HepG2 (cell line): ENCODE measurements around the gene PIKFYVE. TPM values are rescaled to one million over a fixed set of nuclear protein-coding genes. Genes with fewer than 3 reads are reported as not detected.

Experiments
- EED ChIP-seq: sonication (generic); formaldehyde crosslinking; IDR thresholded peaks from 2 replicates; pipeline ENCODE4 v1.5.0; 2020; ENCODE audit warnings: mild to moderate bottlenecking, missing genetic modification reagents
- EHMT2 ChIP-seq: fragments of 200-600 bp; sonication (generic); IDR thresholded peaks from 2 replicates; pipeline ENCODE4 v1.7.0; 2017; ENCODE audit warnings: antibody characterized with exemption, low read depth, low read length, borderline replicate concordance
- MYNN ChIP-seq: sonication (generic); formaldehyde crosslinking; IDR thresholded peaks from 2 replicates; pipeline ENCODE4 v1.4.0; 2020; ENCODE audit warnings: mild to moderate bottlenecking, low read depth, missing genetic modification reagents
- NCOR1 ChIP-seq: fragments of 200-600 bp; sonication (generic); IDR thresholded peaks from 2 replicates; pipeline ENCODE4 v1.7.0; 2017; ENCODE audit warnings: antibody characterized with exemption, low read length, borderline replicate concordance
- NFATC3 ChIP-seq: sonication (generic); formaldehyde crosslinking; IDR thresholded peaks from 2 replicates; pipeline ENCODE4 v1.5.1; 2020; ENCODE audit warnings: mild to moderate bottlenecking, missing genetic modification reagents
- NR2F6 ChIP-seq, 2 experiments: IDR thresholded peaks; 2 replicates each; pipeline ENCODE4 v1.6.1; 2016; ENCODE audit warnings: antibody characterized with exemption in 1 of 2, mild to moderate bottlenecking in 1 of 2
- POGZ ChIP-seq: sonication (generic); formaldehyde crosslinking; IDR thresholded peaks from 2 replicates; pipeline ENCODE4 v1.4.0; 2020; ENCODE audit warnings: mild to moderate bottlenecking, missing genetic modification reagents
- RNF2 ChIP-seq: fragments of 450-650 bp; conservative IDR thresholded peaks from 2 replicates; pipeline ENCODE4 v1.6.1; 2016; ENCODE audit warnings: low read depth
- SMARCC2 ChIP-seq: fragments of 450-650 bp; IDR thresholded peaks from 2 replicates; pipeline ENCODE4 v1.6.1; 2017; ENCODE audit warnings: antibody characterized with exemption, mild to moderate bottlenecking
- SP1 ChIP-seq, 2 experiments: fragments of 450-650 bp in 1 of 2; sonication (generic) in 1 of 2; formaldehyde crosslinking in 1 of 2; IDR thresholded peaks; 2 replicates each; pipeline versions ENCODE4 v1.4.0 to v1.6.1; 2016 to 2020; ENCODE audit warnings: missing genetic modification reagents in 1 of 2
- TAF15 ChIP-seq: fragments of 200-400 bp; formaldehyde crosslinking; IDR thresholded peaks from one replicate; pipeline ENCODE4 v1.6.1; 2018; ENCODE audit warnings: mild to moderate bottlenecking, low read depth, low read length; ENCODE audit not compliant: poor library complexity, severe bottlenecking
- TOPORS ChIP-seq: sonication (generic); formaldehyde crosslinking; IDR thresholded peaks from 2 replicates; pipeline ENCODE4 v1.8.0; 2023; ENCODE audit warnings: mild to moderate bottlenecking, missing genetic modification reagents
- ZFY ChIP-seq: sonication (generic); formaldehyde crosslinking; IDR thresholded peaks from 2 replicates; pipeline ENCODE4 v1.4.0; 2020; ENCODE audit warnings: missing genetic modification reagents
- ZNF329 ChIP-seq: sonication (generic); formaldehyde crosslinking; IDR thresholded peaks from 2 replicates; pipeline ENCODE4 v1.9.0; 2021; ENCODE audit warnings: low read depth, mild to moderate bottlenecking, missing genetic modification reagents
- polyA plus RNA-seq, 8 experiments: library from polyadenylated mRNA; depleted of rRNA in 3 of 8; stranded (reverse) in 7 of 8; unstranded in 1 of 8; fragments of >200 nt; fragmentation: Illumina TruSeq in 4 of 8; extraction: Trizol in 4 of 8; gene quantifications; 2 replicates each; pipeline versions ENCODE4 v1.2.1 to v1.2.3, GENCODE V29; 2011 to 2016; ENCODE audit warnings: low read depth in 4 of 8, missing spikeins in 1 of 8, mixed read lengths in 1 of 8; ENCODE audit not compliant: insufficient read depth in 1 of 8
- total RNA-seq, 5 experiments: library from RNA; depleted of rRNA; stranded (reverse); fragments of >200 nt; fragmentation: Illumina TruSeq; extraction: Trizol; gene quantifications; 2 replicates each; pipeline ENCODE4 v1.2.3, GENCODE V29; 2016; ENCODE audit warnings: low read depth in 1 of 5
- TF ChIP-seq, protein P1 (sequence below): IDR thresholded peaks from 2 replicates; pipeline ENCODE4 v1.6.1; 2016; ENCODE audit warnings: missing compliant biosample characterization, missing genetic modification reagents, borderline replicate concordance
- TF ChIP-seq, protein P2 (sequence below), 2 experiments: IDR thresholded peaks; 2 replicates each; pipeline ENCODE4 v1.6.1; 2011 to 2012; ENCODE audit warnings: low read length in 2 of 2, borderline replicate concordance in 1 of 2, low read depth in 1 of 2, mild to moderate bottlenecking in 1 of 2, moderate library complexity in 1 of 2
- TF ChIP-seq, protein P3 (sequence below): sonication (generic); formaldehyde crosslinking; IDR thresholded peaks from 2 replicates; pipeline ENCODE4 v1.9.0; 2021; ENCODE audit warnings: mild to moderate bottlenecking, missing genetic modification reagents

The PIKFYVE gene
- total and polyA plus RNA-seq, 2 of the 13 experiments (the other 11 are each of a cell fraction or from before 2014, with no cell fraction given): 20.2 to 21.7 TPM

DNA sequence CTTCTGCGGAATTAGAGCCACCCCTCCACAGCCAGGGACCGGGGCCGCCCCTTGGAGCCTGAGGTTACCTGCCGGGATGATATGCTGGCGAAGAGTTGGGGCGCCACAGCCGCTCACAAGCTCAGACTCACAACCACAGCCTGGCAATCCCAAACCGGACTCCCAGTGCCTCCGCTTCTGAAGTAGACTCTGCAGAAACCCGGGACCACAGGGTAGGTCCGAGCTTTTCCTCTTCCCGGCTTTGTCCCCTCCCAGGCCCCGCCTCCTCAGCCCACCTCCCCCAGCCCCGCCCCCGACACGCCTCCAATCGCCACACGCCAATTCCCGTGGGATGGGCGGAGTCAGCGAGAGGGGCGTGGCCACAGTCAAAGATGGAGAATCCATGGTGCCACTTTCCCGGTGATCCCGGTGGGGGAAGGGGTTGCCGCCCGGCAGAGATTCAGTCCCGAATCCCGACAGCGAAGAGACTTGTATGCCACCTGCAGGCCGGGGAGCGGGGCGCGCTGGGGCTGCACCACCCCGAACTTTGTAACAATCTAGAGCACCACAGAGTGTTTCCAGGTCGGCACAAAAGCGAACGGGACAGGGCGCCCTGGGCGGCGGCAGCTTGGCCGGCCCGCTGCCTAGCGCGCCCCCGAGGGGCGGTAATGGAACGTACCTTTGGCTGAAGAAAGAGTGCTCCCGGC lies 11.0 kb upstream of the PIKFYVE start, which contains the start of gene IDH1 (continued):
- TF ChIP-seq NR2F6 (IDR thresholded peaks at IDR 0.05) (0 out of 2 replicates have a peak, but pooled peaks have one; percentile 7), NR2F6 (CRISPR knock-in tag; IDR thresholded peaks at IDR 0.05) (no peak; the same call in 1 of the 2 replicates), POGZ (CRISPR knock-in tag) (peak; percentile 72; the same call in 1 of the 2 replicates), MYNN (CRISPR knock-in tag) (no peak), RNF2 (no peak), ZNF329 (CRISPR knock-in tag) (peak; percentile 80), ZFY (CRISPR knock-in tag) (peak; percentile 74), SMARCC2 (no peak), SP1 (IDR thresholded peaks at IDR 0.05) (no peak), SP1 (CRISPR knock-in tag; IDR thresholded peaks at IDR 0.05) (peak; percentile 97), NCOR1 (no peak; the same call in 1 of the 2 replicates), TAF15 (peak; percentile 80), NFATC3 (CRISPR knock-in tag) (no peak), EHMT2 (no peak), EED (no peak), TOPORS (peak; percentile 94)
- TF ChIP-seq, protein P1, sequence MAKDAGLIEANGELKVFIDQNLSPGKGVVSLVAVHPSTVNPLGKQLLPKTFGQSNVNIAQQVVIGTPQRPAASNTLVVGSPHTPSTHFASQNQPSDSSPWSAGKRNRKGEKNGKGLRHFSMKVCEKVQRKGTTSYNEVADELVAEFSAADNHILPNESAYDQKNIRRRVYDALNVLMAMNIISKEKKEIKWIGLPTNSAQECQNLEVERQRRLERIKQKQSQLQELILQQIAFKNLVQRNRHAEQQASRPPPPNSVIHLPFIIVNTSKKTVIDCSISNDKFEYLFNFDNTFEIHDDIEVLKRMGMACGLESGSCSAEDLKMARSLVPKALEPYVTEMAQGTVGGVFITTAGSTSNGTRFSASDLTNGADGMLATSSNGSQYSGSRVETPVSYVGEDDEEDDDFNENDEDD (CRISPR knock-in tag): 0 out of 2 replicates have a peak, but pooled peaks have one; percentile 23
- TF ChIP-seq, protein P2, sequence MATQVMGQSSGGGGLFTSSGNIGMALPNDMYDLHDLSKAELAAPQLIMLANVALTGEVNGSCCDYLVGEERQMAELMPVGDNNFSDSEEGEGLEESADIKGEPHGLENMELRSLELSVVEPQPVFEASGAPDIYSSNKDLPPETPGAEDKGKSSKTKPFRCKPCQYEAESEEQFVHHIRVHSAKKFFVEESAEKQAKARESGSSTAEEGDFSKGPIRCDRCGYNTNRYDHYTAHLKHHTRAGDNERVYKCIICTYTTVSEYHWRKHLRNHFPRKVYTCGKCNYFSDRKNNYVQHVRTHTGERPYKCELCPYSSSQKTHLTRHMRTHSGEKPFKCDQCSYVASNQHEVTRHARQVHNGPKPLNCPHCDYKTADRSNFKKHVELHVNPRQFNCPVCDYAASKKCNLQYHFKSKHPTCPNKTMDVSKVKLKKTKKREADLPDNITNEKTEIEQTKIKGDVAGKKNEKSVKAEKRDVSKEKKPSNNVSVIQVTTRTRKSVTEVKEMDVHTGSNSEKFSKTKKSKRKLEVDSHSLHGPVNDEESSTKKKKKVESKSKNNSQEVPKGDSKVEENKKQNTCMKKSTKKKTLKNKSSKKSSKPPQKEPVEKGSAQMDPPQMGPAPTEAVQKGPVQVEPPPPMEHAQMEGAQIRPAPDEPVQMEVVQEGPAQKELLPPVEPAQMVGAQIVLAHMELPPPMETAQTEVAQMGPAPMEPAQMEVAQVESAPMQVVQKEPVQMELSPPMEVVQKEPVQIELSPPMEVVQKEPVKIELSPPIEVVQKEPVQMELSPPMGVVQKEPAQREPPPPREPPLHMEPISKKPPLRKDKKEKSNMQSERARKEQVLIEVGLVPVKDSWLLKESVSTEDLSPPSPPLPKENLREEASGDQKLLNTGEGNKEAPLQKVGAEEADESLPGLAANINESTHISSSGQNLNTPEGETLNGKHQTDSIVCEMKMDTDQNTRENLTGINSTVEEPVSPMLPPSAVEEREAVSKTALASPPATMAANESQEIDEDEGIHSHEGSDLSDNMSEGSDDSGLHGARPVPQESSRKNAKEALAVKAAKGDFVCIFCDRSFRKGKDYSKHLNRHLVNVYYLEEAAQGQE (IDR thresholded peaks at IDR 0.05; ENCODE audit: borderline replicate concordance in 1 of 2, low read depth in 1 of 2, low read length in 2 of 2): peak in 1 of 2 experiments; percentile 45; a peak in 1 of 4 replicates
- TF ChIP-seq, protein P3, sequence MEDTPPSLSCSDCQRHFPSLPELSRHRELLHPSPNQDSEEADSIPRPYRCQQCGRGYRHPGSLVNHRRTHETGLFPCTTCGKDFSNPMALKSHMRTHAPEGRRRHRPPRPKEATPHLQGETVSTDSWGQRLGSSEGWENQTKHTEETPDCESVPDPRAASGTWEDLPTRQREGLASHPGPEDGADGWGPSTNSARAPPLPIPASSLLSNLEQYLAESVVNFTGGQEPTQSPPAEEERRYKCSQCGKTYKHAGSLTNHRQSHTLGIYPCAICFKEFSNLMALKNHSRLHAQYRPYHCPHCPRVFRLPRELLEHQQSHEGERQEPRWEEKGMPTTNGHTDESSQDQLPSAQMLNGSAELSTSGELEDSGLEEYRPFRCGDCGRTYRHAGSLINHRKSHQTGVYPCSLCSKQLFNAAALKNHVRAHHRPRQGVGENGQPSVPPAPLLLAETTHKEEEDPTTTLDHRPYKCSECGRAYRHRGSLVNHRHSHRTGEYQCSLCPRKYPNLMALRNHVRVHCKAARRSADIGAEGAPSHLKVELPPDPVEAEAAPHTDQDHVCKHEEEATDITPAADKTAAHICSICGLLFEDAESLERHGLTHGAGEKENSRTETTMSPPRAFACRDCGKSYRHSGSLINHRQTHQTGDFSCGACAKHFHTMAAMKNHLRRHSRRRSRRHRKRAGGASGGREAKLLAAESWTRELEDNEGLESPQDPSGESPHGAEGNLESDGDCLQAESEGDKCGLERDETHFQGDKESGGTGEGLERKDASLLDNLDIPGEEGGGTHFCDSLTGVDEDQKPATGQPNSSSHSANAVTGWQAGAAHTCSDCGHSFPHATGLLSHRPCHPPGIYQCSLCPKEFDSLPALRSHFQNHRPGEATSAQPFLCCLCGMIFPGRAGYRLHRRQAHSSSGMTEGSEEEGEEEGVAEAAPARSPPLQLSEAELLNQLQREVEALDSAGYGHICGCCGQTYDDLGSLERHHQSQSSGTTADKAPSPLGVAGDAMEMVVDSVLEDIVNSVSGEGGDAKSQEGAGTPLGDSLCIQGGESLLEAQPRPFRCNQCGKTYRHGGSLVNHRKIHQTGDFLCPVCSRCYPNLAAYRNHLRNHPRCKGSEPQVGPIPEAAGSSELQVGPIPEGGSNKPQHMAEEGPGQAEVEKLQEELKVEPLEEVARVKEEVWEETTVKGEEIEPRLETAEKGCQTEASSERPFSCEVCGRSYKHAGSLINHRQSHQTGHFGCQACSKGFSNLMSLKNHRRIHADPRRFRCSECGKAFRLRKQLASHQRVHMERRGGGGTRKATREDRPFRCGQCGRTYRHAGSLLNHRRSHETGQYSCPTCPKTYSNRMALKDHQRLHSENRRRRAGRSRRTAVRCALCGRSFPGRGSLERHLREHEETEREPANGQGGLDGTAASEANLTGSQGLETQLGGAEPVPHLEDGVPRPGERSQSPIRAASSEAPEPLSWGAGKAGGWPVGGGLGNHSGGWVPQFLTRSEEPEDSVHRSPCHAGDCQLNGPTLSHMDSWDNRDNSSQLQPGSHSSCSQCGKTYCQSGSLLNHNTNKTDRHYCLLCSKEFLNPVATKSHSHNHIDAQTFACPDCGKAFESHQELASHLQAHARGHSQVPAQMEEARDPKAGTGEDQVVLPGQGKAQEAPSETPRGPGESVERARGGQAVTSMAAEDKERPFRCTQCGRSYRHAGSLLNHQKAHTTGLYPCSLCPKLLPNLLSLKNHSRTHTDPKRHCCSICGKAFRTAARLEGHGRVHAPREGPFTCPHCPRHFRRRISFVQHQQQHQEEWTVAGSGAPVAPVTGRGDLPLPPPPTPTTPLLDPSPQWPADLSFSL: no peak
